NB4 (cell line): Measurements from ENCODE around the gene MAGEA9.

ENCODE experiments used
- MYC ChIP-seq: IDR thresholded peaks from 2 replicates; pipeline ENCODE4 v1.6.1; 2011; ENCODE audit warnings: low read depth, low read length
- POLR2A ChIP-seq: IDR thresholded peaks from 2 replicates; pipeline ENCODE4 v1.6.1; 2011; ENCODE audit warnings: mild to moderate bottlenecking; ENCODE audit not compliant: insufficient read length; ENCODE audit errors: extremely low read depth
- TF ChIP-seq, protein P1 (sequence below): IDR thresholded peaks from one replicate; pipeline ENCODE4 v1.5.1; 2012; ENCODE audit warnings: low read depth, low read length
- TF ChIP-seq, protein P2 (sequence below): IDR thresholded peaks from 2 replicates; pipeline ENCODE4 v1.6.1; 2011; ENCODE audit warnings: low read depth, low read length

DNA sequence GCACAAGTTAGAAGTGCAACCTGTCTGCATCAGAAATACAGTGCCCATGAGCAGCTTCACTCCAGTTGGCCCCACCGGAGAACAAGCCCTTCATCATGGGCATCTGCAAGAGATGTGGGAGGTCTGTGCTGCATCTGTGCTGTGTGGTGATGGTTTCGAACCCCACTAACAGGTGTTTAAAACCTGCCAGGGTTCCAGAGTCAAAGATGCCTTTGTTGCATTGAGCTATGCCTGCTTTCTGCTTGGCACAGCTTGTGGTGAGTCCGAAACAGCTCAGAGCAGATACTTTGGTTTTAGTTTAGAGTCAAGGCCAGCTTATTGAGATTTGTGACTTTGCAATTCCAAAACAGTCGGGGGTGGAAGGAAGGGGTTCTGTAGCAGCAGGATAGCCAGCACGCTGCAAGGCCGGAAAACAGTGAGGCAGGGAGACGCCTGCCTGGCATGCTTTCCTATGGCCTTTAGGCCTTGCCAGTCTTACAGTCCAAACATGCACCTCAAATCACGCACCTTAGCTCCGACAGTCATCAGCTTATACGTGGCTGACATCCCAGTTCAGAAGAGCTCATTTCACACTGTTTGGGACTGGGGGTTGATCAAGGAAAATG is 21.8 kb downstream of the MAGEA9 start:
- TF ChIP-seq MYC (no peak), POLR2A (no peak)
- TF ChIP-seq, protein P1, sequence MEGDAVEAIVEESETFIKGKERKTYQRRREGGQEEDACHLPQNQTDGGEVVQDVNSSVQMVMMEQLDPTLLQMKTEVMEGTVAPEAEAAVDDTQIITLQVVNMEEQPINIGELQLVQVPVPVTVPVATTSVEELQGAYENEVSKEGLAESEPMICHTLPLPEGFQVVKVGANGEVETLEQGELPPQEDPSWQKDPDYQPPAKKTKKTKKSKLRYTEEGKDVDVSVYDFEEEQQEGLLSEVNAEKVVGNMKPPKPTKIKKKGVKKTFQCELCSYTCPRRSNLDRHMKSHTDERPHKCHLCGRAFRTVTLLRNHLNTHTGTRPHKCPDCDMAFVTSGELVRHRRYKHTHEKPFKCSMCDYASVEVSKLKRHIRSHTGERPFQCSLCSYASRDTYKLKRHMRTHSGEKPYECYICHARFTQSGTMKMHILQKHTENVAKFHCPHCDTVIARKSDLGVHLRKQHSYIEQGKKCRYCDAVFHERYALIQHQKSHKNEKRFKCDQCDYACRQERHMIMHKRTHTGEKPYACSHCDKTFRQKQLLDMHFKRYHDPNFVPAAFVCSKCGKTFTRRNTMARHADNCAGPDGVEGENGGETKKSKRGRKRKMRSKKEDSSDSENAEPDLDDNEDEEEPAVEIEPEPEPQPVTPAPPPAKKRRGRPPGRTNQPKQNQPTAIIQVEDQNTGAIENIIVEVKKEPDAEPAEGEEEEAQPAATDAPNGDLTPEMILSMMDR = no peak
- TF ChIP-seq, protein P2, sequence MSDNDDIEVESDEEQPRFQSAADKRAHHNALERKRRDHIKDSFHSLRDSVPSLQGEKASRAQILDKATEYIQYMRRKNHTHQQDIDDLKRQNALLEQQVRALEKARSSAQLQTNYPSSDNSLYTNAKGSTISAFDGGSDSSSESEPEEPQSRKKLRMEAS = no peak
